PFSK-1 (cell line): ENCODE data around the gene HEMK1.

Experiments
- FOXP2 ChIP-seq: optimal IDR thresholded peaks from 2 replicates; pipeline ENCODE3; 2011; ENCODE audit warnings: borderline replicate concordance, control low read depth, inconsistent platforms; ENCODE audit not compliant: insufficient read depth; ENCODE audit errors: extremely low read length, extremely low read depth
- POLR2AphosphoS5 ChIP-seq: IDR thresholded peaks from 2 replicates; pipeline ENCODE4 v1.6.1; 2012; ENCODE audit warnings: low read depth, mild to moderate bottlenecking, control low read depth, low read length, moderate library complexity
- REST ChIP-seq, 2 experiments: IDR thresholded peaks; 2 replicates each; pipeline versions ENCODE4 v1.6.1 to v1.8.0; 2011 to 2012; ENCODE audit warnings: low read depth in 2 of 2, low read length in 2 of 2, control low read depth in 1 of 2, inconsistent platforms in 1 of 2, mild to moderate bottlenecking in 1 of 2, moderate library complexity in 1 of 2; ENCODE audit not compliant: insufficient read depth in 1 of 2
- SIN3A ChIP-seq: IDR thresholded peaks from 2 replicates; pipeline ENCODE4 v1.6.1; 2012; ENCODE audit warnings: mild to moderate bottlenecking, low read length, moderate library complexity, borderline replicate concordance; ENCODE audit not compliant: insufficient read depth
- TAF1 ChIP-seq: IDR thresholded peaks from 2 replicates; pipeline ENCODE4 v1.6.1; 2012; ENCODE audit warnings: low read length, control low read depth, borderline replicate concordance; ENCODE audit not compliant: insufficient read depth

HEMK1 gene

GRCh38 chr3:50588759-50589433 lies 19.6 kb downstream of the HEMK1 start:
- TF ChIP-seq FOXP2 (no peak), POLR2AphosphoS5 (no peak), SIN3A (no peak), TAF1 (no peak), REST (IDR thresholded peaks at IDR 0.05; ENCODE audit: insufficient read depth in 1 of 2, low read depth in 2 of 2, low read length in 2 of 2) (no peak)

GRCh38 chr3:50591196-50591741 lies 21.9 kb downstream of the HEMK1 start:
- TF ChIP-seq REST (IDR thresholded peaks at IDR 0.05; ENCODE audit: insufficient read depth in 1 of 2, low read depth in 2 of 2, low read length in 2 of 2) (no peak), SIN3A (no peak), FOXP2 (no peak), POLR2AphosphoS5 (no peak), TAF1 (no peak)

GRCh38 chr3:50592568-50592967 lies 23.2 kb downstream of the HEMK1 start:
- TF ChIP-seq REST (IDR thresholded peaks at IDR 0.05; ENCODE audit: insufficient read depth in 1 of 2, low read depth in 2 of 2, low read length in 2 of 2) = no peak
- TF ChIP-seq SIN3A = no peak
- TF ChIP-seq POLR2AphosphoS5 = no peak
- TF ChIP-seq FOXP2 = no peak
- TF ChIP-seq TAF1 = no peak

- TF ChIP-seq SIN3A = no peak
- TF ChIP-seq POLR2AphosphoS5 = no peak
- TF ChIP-seq REST (IDR thresholded peaks at IDR 0.05; ENCODE audit: insufficient read depth in 1 of 2, low read depth in 2 of 2, low read length in 2 of 2) = no peak
- no peak for TF ChIP-seq TAF1
- no peak for TF ChIP-seq FOXP2
Measured at GRCh38 chr3:50594253-50594785, 25.0 kb downstream of the HEMK1 start.
